ENCODE results near the gene PMEPA1.

Gene PMEPA1

DNA sequence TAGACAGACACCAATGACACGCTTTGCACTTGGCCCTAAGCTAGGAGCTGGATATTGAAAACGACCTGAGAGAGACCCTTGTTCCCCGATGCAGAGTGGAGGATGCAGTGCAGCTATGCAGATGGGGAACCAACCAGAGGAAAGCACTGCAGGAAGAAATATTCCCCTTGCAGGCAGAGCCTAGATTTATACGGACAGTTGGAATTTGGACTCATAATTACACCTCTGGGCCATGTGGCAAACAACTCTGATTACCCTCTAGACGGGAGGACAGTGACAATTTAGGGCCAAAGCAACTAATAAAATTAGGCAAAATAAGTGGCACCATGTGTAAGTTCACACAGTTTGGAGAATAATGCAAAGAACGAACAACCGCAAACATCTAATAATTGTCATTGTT lies 12.3 kb downstream of the PMEPA1 start:
- Histone ChIP-seq H2AFZ (ENCODE audit: low read depth, low read length) (no peak overlapping the region), H3K27me3 (ENCODE audit: low read depth, low read length) (peaks cover 84% of the 10 kb centered on the region), H3K9ac (ENCODE audit: low read length) (no peak overlapping the region), H3K27ac (ENCODE audit: low read length) (no peak overlapping the region), H3K4me3 (ENCODE audit: low read length) (no peak overlapping the region), H3K4me2 (ENCODE audit: low read length) (no peak overlapping the region), H3K9me3 (ENCODE audit: insufficient read depth, low read length) (no peaks in the 10 kb centered on the region), H3K36me3 (replicated peaks; ENCODE audit: low read depth, low read length) (no peaks in the 10 kb centered on the region), H3K4me1 (ENCODE audit: low read length) (peaks cover 25% of the 10 kb centered on the region), H3K79me2 (ENCODE audit: low read length) (no peaks in the 10 kb centered on the region), H4K20me1 (ENCODE audit: insufficient read depth, low read length) (no peaks in the 10 kb centered on the region)
- TF ChIP-seq, protein P1, sequence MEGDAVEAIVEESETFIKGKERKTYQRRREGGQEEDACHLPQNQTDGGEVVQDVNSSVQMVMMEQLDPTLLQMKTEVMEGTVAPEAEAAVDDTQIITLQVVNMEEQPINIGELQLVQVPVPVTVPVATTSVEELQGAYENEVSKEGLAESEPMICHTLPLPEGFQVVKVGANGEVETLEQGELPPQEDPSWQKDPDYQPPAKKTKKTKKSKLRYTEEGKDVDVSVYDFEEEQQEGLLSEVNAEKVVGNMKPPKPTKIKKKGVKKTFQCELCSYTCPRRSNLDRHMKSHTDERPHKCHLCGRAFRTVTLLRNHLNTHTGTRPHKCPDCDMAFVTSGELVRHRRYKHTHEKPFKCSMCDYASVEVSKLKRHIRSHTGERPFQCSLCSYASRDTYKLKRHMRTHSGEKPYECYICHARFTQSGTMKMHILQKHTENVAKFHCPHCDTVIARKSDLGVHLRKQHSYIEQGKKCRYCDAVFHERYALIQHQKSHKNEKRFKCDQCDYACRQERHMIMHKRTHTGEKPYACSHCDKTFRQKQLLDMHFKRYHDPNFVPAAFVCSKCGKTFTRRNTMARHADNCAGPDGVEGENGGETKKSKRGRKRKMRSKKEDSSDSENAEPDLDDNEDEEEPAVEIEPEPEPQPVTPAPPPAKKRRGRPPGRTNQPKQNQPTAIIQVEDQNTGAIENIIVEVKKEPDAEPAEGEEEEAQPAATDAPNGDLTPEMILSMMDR (IDR thresholded peaks at IDR 0.05; ENCODE audit: low read depth, low read length), result no peak
- TF ChIP-seq EZH2phosphoT487 (IDR thresholded peaks at IDR 0.05; ENCODE audit: low read depth), result no peak

DNA sequence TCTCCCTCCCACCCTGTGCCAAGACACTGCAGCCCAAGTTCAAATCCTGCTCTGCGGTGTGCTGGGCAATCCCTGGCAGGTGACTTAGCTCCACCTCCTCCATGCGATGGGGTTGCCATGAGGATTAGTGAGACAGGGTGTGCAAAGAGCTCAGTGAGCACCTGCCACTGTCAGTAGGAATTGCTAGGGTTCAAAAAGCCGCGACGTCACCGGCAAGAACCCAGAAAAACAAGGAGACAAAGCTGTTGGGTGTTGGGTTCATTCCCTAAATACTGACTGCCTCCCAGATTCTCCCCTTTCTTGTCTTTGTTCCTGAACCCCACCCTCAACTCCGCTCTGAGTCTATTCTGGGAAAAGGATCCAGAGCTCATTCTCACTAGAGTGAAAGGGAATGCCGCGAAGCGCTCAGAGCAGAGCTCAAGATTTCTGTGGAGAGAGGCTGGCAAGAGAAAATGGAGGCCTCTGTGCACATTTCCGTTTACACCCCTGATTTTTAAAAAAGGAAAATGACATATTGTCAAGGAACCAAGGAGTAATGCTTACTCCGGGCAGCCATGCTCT lies 13.3 kb downstream of the PMEPA1 start:
- H3K4me1 ChIP-seq (ENCODE audit: low read length), result peaks cover 14% of the 10 kb centered on the region
- H3K36me3 ChIP-seq (replicated peaks; ENCODE audit: low read depth, low read length), result no peaks in the 10 kb centered on the region
- H4K20me1 ChIP-seq (ENCODE audit: insufficient read depth, low read length), result no peaks in the 10 kb centered on the region
- H3K9me3 ChIP-seq (ENCODE audit: insufficient read depth, low read length), result no peaks in the 10 kb centered on the region
- no peak overlapping the region for H2AFZ ChIP-seq (ENCODE audit: low read depth, low read length)
- peaks cover 94% of the 10 kb centered on the region for H3K27me3 ChIP-seq (ENCODE audit: low read depth, low read length)
- H3K79me2 ChIP-seq (ENCODE audit: low read length), result no peaks in the 10 kb centered on the region
- no peak overlapping the region for H3K9ac ChIP-seq (ENCODE audit: low read length)
- H3K4me3 ChIP-seq (ENCODE audit: low read length), result no peak overlapping the region
- H3K27ac ChIP-seq (ENCODE audit: low read length), result no peak overlapping the region
- TF ChIP-seq, protein P1 (IDR thresholded peaks at IDR 0.05; ENCODE audit: low read depth, low read length), result no peak
- no peak for TF ChIP-seq EZH2phosphoT487 (IDR thresholded peaks at IDR 0.05; ENCODE audit: low read depth)
- H3K4me2 ChIP-seq (ENCODE audit: low read length), result no peak overlapping the region

DNA sequence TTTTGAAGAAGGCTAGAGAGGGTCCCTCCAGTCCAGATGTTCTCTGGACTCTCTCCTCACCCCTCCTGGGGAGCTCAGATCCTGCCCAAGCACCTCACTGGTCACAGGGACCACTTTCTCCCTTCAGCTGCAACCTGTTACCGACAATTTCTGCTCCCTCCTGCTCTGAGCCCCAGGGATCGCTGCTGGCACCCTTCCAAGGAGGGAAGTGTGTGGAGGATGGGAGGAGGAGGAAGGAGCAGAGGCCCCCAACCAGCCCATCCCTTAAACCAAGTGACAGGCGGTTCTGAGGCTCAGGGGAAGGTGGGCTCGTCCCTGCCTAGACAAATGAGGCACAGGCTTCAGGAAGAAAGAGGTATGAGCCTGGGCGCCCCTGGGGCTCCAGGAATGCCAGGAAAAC lies 13.9 kb downstream of the PMEPA1 start:
- H3K79me2 ChIP-seq (ENCODE audit: low read length), result no peaks in the 10 kb centered on the region
- H3K4me3 ChIP-seq (ENCODE audit: low read length), result no peak overlapping the region
- H3K9me3 ChIP-seq (ENCODE audit: insufficient read depth, low read length), result no peaks in the 10 kb centered on the region
- H3K36me3 ChIP-seq (replicated peaks; ENCODE audit: low read depth, low read length), result no peaks in the 10 kb centered on the region
- H2AFZ ChIP-seq (ENCODE audit: low read depth, low read length), result no peak overlapping the region
- H4K20me1 ChIP-seq (ENCODE audit: insufficient read depth, low read length), result no peaks in the 10 kb centered on the region
- H3K9ac ChIP-seq (ENCODE audit: low read length), result no peak overlapping the region
- H3K27ac ChIP-seq (ENCODE audit: low read length), result no peak overlapping the region
- no peak for TF ChIP-seq EZH2phosphoT487 (IDR thresholded peaks at IDR 0.05; ENCODE audit: low read depth)
- TF ChIP-seq, protein P1 (IDR thresholded peaks at IDR 0.05; ENCODE audit: low read depth, low read length), result no peak
- peaks cover 95% of the 10 kb centered on the region for H3K27me3 ChIP-seq (ENCODE audit: low read depth, low read length)
- peaks cover 10% of the 10 kb centered on the region for H3K4me1 ChIP-seq (ENCODE audit: low read length)
- no peak overlapping the region for H3K4me2 ChIP-seq (ENCODE audit: low read length)

DNA sequence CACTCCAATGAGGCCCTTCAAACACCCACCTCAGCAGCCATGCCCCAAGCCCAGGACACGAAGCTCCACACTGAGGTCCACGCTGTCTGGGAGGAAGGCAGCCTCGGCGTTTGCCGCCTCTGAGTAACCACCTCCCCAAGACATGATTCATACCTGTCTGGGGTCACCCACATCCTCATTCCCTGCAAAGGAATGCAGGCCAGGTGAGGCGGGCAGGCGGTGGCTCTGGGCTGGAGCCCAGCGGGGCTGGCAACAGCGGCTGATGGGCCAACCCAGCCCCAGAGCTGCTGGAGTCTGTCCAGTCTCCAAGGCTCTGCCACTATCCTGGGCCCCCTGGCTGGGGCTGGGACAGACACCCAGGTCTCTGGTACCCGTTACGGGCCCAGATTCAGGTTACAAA lies 14.8 kb downstream of the PMEPA1 start:
- peaks cover 10% of the 10 kb centered on the region for H3K4me1 ChIP-seq (ENCODE audit: low read length)
- H3K27me3 ChIP-seq (ENCODE audit: low read depth, low read length), result peaks cover 98% of the 10 kb centered on the region
- TF ChIP-seq EZH2phosphoT487 (IDR thresholded peaks at IDR 0.05; ENCODE audit: low read depth), result no peak
- TF ChIP-seq, protein P1 (IDR thresholded peaks at IDR 0.05; ENCODE audit: low read depth, low read length), result no peak
- H3K9ac ChIP-seq (ENCODE audit: low read length), result no peak overlapping the region
- H2AFZ ChIP-seq (ENCODE audit: low read depth, low read length), result no peak overlapping the region
- H3K9me3 ChIP-seq (ENCODE audit: insufficient read depth, low read length), result no peaks in the 10 kb centered on the region
- H3K79me2 ChIP-seq (ENCODE audit: low read length), result no peaks in the 10 kb centered on the region
- H3K4me2 ChIP-seq (ENCODE audit: low read length), result no peak overlapping the region
- no peaks in the 10 kb centered on the region for H4K20me1 ChIP-seq (ENCODE audit: insufficient read depth, low read length)
- H3K27ac ChIP-seq (ENCODE audit: low read length), result no peak overlapping the region
- H3K36me3 ChIP-seq (replicated peaks; ENCODE audit: low read depth, low read length), result no peaks in the 10 kb centered on the region
- no peak overlapping the region for H3K4me3 ChIP-seq (ENCODE audit: low read length)

Data from OCI-LY3 (cell line).